DOHH2 (cell line): Measurements from ENCODE around the gene ABCB1.
"Not testable (repeated sequence)": the region's sequence is repeated elsewhere in the genome, so short reads cannot be mapped to it uniquely, and the experiment has no call there.

ENCODE experiments used
- CTCF ChIP-seq: fragments of 200-600 bp; sonication (generic); IDR thresholded peaks from one replicate; pipeline ENCODE4 v1.5.1; 2014; ENCODE audit warnings: antibody characterized with exemption, mild to moderate bottlenecking, low read depth, low read length; ENCODE audit not compliant: poor library complexity, severe bottlenecking
- EZH2phosphoT487 ChIP-seq: fragments of 200-600 bp; sonication (generic); IDR thresholded peaks from 2 replicates; pipeline ENCODE4 v1.6.1; 2017; ENCODE audit warnings: borderline replicate concordance, mild to moderate bottlenecking, antibody characterized with exemption, low read length, moderate library complexity, mixed read lengths

GRCh38 chr7:87572513-87572912 is 28.2 kb downstream of the ABCB1 start:
- not testable (repeated sequence) for TF ChIP-seq CTCF, EZH2phosphoT487
